Peyer's patch (tissue), 4 donors: ENCODE results near the gene RXFP1.

Source experiments
- POLR2A ChIP-seq, 2 donors: fragments of 450-650 bp; IDR thresholded peaks; one replicate each; pipeline ENCODE4 v1.5.1; 2017; ENCODE audit warnings: antibody characterized with exemption in 2 of 2, mild to moderate bottlenecking in 2 of 2, moderate library complexity in 2 of 2
- TF ChIP-seq, protein P1 (sequence below), 6 experiments: fragments of 450-650 bp in 4 of 6; fragments of 200-600 bp in 2 of 6; sonication (generic) in 1 of 6; IDR thresholded peaks; one replicate each; pipeline ENCODE4 v1.5.1; 2017 to 2019; ENCODE audit warnings: antibody characterized with exemption in 6 of 6, mild to moderate bottlenecking in 3 of 6, moderate library complexity in 1 of 6

- TF ChIP-seq, protein P1, sequence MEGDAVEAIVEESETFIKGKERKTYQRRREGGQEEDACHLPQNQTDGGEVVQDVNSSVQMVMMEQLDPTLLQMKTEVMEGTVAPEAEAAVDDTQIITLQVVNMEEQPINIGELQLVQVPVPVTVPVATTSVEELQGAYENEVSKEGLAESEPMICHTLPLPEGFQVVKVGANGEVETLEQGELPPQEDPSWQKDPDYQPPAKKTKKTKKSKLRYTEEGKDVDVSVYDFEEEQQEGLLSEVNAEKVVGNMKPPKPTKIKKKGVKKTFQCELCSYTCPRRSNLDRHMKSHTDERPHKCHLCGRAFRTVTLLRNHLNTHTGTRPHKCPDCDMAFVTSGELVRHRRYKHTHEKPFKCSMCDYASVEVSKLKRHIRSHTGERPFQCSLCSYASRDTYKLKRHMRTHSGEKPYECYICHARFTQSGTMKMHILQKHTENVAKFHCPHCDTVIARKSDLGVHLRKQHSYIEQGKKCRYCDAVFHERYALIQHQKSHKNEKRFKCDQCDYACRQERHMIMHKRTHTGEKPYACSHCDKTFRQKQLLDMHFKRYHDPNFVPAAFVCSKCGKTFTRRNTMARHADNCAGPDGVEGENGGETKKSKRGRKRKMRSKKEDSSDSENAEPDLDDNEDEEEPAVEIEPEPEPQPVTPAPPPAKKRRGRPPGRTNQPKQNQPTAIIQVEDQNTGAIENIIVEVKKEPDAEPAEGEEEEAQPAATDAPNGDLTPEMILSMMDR (IDR thresholded peaks at IDR 0.05), result no peak
- TF ChIP-seq POLR2A (IDR thresholded peaks at IDR 0.05), result no peak
These were observed 123.1 kb downstream of the RXFP1 start for GRCh38 chr4:158644760-158645159.
